CD14-positive monocyte (primary cell): ENCODE measurements around the gene CCDC106. TPM values are rescaled to one million over a fixed set of nuclear protein-coding genes. Genes with fewer than 3 reads are reported as not detected.

Source experiments
- DNase-seq, 3 donors: peaks; one replicate each; pipeline ENCODE4 v3.0.0-alpha.2; 2011 to 2022
- H2AFZ ChIP-seq: 2 replicates; pipeline ENCODE4 v1.6.0; 2012; ENCODE audit warnings: mild to moderate bottlenecking, low read depth, low read length, inconsistent platforms; ENCODE audit not compliant: insufficient read depth, poor library complexity, severe bottlenecking
- H3K27ac ChIP-seq, 2 donors: 1 replicate in 1 of 2; 2 replicates in 1 of 2; pipeline ENCODE4 v1.5.1; 2012 to 2013; ENCODE audit warnings: low read length in 2 of 2, control low read depth in 1 of 2, inconsistent platforms in 1 of 2, low read depth in 1 of 2, mild to moderate bottlenecking in 1 of 2
- H3K27me3 ChIP-seq, 2 donors: one replicate each; pipeline versions ENCODE4 v1.6.0 to v1.6.1; 2011 to 2013; ENCODE audit warnings: low read length in 2 of 2; ENCODE audit not compliant: control insufficient read depth in 2 of 2, insufficient read depth in 2 of 2
- H3K36me3 ChIP-seq, 2 donors: replicated peaks in 1 of 2; 1 replicate in 1 of 2; 2 replicates in 1 of 2; pipeline versions ENCODE4 v1.5.1 to v1.6.1; 2012 to 2013; ENCODE audit warnings: low read length in 2 of 2, control low read depth in 1 of 2, inconsistent platforms in 1 of 2, mild to moderate bottlenecking in 1 of 2; ENCODE audit not compliant: insufficient read depth in 2 of 2, control insufficient read depth in 1 of 2
- H3K4me1 ChIP-seq, 2 donors: 1 replicate in 1 of 2; 2 replicates in 1 of 2; pipeline versions ENCODE4 v1.5.1 to v1.6.1; 2012 to 2013; ENCODE audit warnings: low read length in 2 of 2, control low read depth in 1 of 2, inconsistent platforms in 1 of 2, mild to moderate bottlenecking in 1 of 2, moderate library complexity in 1 of 2; ENCODE audit not compliant: insufficient read depth in 2 of 2, control insufficient read depth in 1 of 2
- H3K4me2 ChIP-seq: replicated peaks from 2 replicates; pipeline ENCODE3; 2012; ENCODE audit warnings: low read length, moderate library complexity, mild to moderate bottlenecking; ENCODE audit not compliant: poor library complexity, severe bottlenecking; ENCODE audit errors: extremely low read depth
- H3K4me3 ChIP-seq, 3 experiments: fragments of 200-600 bp in 1 of 3; sonication (generic) in 1 of 3; replicated peaks in 1 of 3; 1 replicate in 2 of 3; 2 replicates in 1 of 3; pipeline ENCODE4 v1.5.1; 2011 to 2013; ENCODE audit warnings: low read length in 3 of 3, mild to moderate bottlenecking in 3 of 3, control low read depth in 2 of 3, low read depth in 2 of 3, inconsistent platforms in 1 of 3, moderate library complexity in 1 of 3
- H3K79me2 ChIP-seq: 2 replicates; pipeline ENCODE4 v1.6.0; 2012; ENCODE audit warnings: mild to moderate bottlenecking, control low read depth, inconsistent platforms, low read length, moderate library complexity; ENCODE audit not compliant: insufficient read depth
- H3K9ac ChIP-seq: 2 replicates; pipeline ENCODE4 v1.6.0; 2017; ENCODE audit warnings: low read length, mild to moderate bottlenecking; ENCODE audit not compliant: insufficient read depth, poor library complexity, severe bottlenecking
- H3K9me3 ChIP-seq, 2 donors: replicated peaks in 1 of 2; 1 replicate in 1 of 2; 2 replicates in 1 of 2; pipeline versions ENCODE4 v1.5.1 to v1.6.1; 2012 to 2013; ENCODE audit warnings: low read length in 2 of 2, control low read depth in 1 of 2; ENCODE audit not compliant: control insufficient read depth in 1 of 2, insufficient read depth in 1 of 2
- H4K20me1 ChIP-seq: 2 replicates; pipeline ENCODE4 v1.6.0; 2012; ENCODE audit warnings: mild to moderate bottlenecking, low read length, control low read depth, moderate library complexity; ENCODE audit not compliant: insufficient read depth
- H3K27ac Mint-ChIP-seq, 7 donors: one replicate each; pipeline ENCODE4 v1.8.0; 2020; ENCODE audit warnings: mild to moderate bottlenecking in 7 of 7, mixed read lengths in 7 of 7, moderate library complexity in 6 of 7, inconsistent platforms in 2 of 7
- H3K27me3 Mint-ChIP-seq, 3 donors: one replicate each; pipeline ENCODE4 v1.8.0; 2021 to 2022; ENCODE audit warnings: low read depth in 3 of 3, mild to moderate bottlenecking in 3 of 3, mixed read lengths in 3 of 3, moderate library complexity in 3 of 3, inconsistent platforms in 1 of 3
- H3K36me3 Mint-ChIP-seq, 2 donors: one replicate each; pipeline ENCODE4 v1.8.0; 2020; ENCODE audit warnings: mixed read lengths in 2 of 2, inconsistent platforms in 1 of 2, mild to moderate bottlenecking in 1 of 2
- H3K4me1 Mint-ChIP-seq: one replicate; pipeline ENCODE4 v1.8.0; 2020; ENCODE audit warnings: mild to moderate bottlenecking, mixed read lengths
- H3K4me3 Mint-ChIP-seq, 2 donors: one replicate each; pipeline ENCODE4 v1.8.0; 2020; ENCODE audit warnings: mild to moderate bottlenecking in 2 of 2, mixed read lengths in 2 of 2, moderate library complexity in 1 of 2
- H3K9me3 Mint-ChIP-seq, 7 donors: one replicate each; pipeline ENCODE4 v1.8.0; 2020 to 2022; ENCODE audit warnings: mixed read lengths in 7 of 7, mild to moderate bottlenecking in 6 of 7, moderate library complexity in 6 of 7, inconsistent platforms in 2 of 7
- WGBS: methylation state at CpG from one replicate; pipeline ENCODE4 v1.1.5; 2013; ENCODE audit warnings: missing lambda C conversion rate; ENCODE audit not compliant: insufficient coverage; 5-methylcytosine and 5-hydroxymethylcytosine counted together
- intact Hi-C, 2 donors: fragments of 100-400 bp; cut with micrococcal nuclease; formaldehyde crosslinking; loops; one replicate each; pipeline versions ENCODE4 v1.15.0 to v1.15.1; 2023
- polyA plus RNA-seq, 3 donors: library from polyadenylated mRNA; depleted of rRNA in 1 of 3; unstranded in 2 of 3; stranded (reverse) in 1 of 3; fragments of 300-500 nt in 2 of 3; fragments of >200 nt in 1 of 3; fragmentation: Illumina TruSeq in 2 of 3; gene quantifications; 1 replicate in 2 of 3; 2 replicates in 1 of 3; pipeline ENCODE4 v1.2.3, GENCODE V29; 2012 to 2021
- TF ChIP-seq, protein P1 (sequence below): fragments of 200-600 bp; IDR thresholded peaks from one replicate; pipeline ENCODE4 v1.8.0; 2022; ENCODE audit warnings: antibody characterized with exemption, mild to moderate bottlenecking

Gene CCDC106
- polyA plus RNA-seq, 3 donors = 0.74 to 2.4 (median 1.2) TPM

DNA sequence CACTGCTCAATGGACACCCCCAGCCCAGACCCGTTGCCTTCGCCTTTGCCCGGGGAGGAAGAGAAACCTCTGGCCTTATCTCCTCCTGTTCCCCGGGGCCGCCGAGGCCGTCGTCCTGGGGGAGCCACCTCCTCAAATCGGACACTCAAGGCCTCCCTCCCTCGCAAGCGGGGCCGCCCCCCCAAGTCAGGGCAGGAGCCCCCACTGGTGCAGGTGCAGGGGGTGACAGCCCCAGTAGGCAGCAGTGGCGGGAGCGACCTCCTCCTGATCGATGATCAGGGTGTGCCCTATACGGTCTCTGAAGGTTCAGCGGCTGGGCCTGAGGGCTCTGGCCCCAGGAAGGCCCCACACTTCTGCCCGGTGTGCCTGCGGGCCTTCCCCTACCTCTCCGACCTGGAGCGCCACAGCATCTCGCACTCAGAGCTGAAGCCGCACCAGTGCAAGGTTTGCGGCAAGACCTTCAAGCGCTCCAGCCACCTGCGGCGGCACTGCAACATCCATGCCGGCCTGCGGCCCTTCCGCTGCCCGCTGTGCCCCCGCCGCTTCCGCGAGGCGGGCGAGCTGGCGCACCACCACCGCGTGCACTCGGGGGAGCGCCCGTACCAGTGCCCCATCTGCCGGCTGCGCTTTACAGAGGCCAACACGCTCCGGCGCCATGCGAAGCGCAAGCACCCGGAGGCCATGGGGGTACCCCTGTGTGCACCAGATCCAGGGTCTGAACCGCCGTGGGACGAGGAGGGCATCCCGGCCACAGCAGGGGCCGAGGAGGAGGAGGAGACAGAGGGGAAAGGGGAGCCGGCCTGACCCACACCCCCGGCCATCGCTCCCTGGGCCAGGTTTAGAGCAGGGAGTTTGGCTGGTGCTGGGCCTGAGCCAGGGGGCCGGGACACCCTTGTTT lies 45.7 kb upstream of the CCDC106 start:
- Histone ChIP-seq H3K9ac (no peak overlapping the region), H3K4me2 (no peak overlapping the region), H4K20me1 (peaks cover 11% of the 10 kb centered on the region), H3K36me3 (peaks cover 1 to 21% of the 10 kb centered on the region in 2 donors), H3K4me1 (peaks cover 34 to 57% of the 10 kb centered on the region in 2 donors), H3K27ac (no peak overlapping the region), H3K9me3 (no peaks in the 10 kb centered on the region), H2AFZ (no peak overlapping the region), H3K79me2 (peaks cover 59% of the 10 kb centered on the region), H3K4me3 (no peak overlapping the region), H3K27me3 (no peaks in the 10 kb centered on the region)
- Mint-ChIP-seq H3K27ac (peak overlapping the region in 2 of 7 donors; percentile 17 to 86), H3K9me3 (peaks cover 0 to 5% (median 0%) of the 10 kb centered on the region in 7 donors), H3K36me3 (peaks cover 5 to 14% of the 10 kb centered on the region in 2 donors), H3K4me3 (no peak overlapping the region), H3K27me3 (no peaks in the 10 kb centered on the region), H3K4me1 (peaks cover 46% of the 10 kb centered on the region)
- TF ChIP-seq, protein P1, sequence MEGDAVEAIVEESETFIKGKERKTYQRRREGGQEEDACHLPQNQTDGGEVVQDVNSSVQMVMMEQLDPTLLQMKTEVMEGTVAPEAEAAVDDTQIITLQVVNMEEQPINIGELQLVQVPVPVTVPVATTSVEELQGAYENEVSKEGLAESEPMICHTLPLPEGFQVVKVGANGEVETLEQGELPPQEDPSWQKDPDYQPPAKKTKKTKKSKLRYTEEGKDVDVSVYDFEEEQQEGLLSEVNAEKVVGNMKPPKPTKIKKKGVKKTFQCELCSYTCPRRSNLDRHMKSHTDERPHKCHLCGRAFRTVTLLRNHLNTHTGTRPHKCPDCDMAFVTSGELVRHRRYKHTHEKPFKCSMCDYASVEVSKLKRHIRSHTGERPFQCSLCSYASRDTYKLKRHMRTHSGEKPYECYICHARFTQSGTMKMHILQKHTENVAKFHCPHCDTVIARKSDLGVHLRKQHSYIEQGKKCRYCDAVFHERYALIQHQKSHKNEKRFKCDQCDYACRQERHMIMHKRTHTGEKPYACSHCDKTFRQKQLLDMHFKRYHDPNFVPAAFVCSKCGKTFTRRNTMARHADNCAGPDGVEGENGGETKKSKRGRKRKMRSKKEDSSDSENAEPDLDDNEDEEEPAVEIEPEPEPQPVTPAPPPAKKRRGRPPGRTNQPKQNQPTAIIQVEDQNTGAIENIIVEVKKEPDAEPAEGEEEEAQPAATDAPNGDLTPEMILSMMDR = no peak
- no peak for DNase-seq
- 98% methylated on average over 51 of the region's 60 CpGs for WGBS
- intact Hi-C loops = loop anchor here in 1 of 2 donors (10.0 kb wide), 1 partner anchor 198 kb away; the partner anchor contains the start of gene UBE2S

DNA sequence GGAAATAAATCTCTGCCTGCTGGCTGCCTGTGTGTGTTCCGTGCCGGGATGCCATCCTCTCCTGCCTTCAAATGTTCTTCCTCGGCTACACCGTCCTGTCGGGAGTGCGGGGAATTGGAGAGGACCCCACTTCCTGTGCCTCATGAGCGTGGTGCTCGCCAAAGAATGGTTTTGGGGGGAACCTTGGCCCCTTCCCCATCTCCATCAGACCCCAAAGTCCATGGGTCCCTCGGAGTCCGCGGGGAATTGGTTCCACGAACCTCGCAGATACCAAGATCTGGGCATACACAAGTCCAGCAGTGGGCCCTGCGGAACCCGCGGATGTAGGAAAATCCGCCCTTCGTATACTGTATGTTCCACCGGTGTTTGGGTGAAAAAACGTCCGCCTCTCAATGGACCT lies 44.9 kb upstream of the CCDC106 start:
- Mint-ChIP-seq H3K27me3 (no peaks in the 10 kb centered on the region), H3K4me3 (no peak overlapping the region), H3K9me3 (peaks cover 0 to 4% (median 0%) of the 10 kb centered on the region in 7 donors), H3K27ac (peak overlapping the region in 3 of 7 donors; percentile 63 to 77 (median 77)), H3K36me3 (peaks cover 9 to 21% of the 10 kb centered on the region in 2 donors), H3K4me1 (peaks cover 54% of the 10 kb centered on the region)
- H3K27me3 ChIP-seq = no peaks in the 10 kb centered on the region
- no peaks in the 10 kb centered on the region for H3K9me3 ChIP-seq
- H3K9ac ChIP-seq = no peak overlapping the region
- H2AFZ ChIP-seq = no peak overlapping the region
- no peak for DNase-seq
- 96% methylated on average over 14 of the region's 21 CpGs for WGBS
- peaks cover 15% of the 10 kb centered on the region for H4K20me1 ChIP-seq
- peaks cover 34 to 60% of the 10 kb centered on the region in 2 donors for H3K4me1 ChIP-seq
- H3K27ac ChIP-seq = no peak overlapping the region
- no peak overlapping the region for H3K4me2 ChIP-seq
- peaks cover 0 to 25% of the 10 kb centered on the region in 2 donors for H3K36me3 ChIP-seq
- H3K4me3 ChIP-seq = no peak overlapping the region
- intact Hi-C loops = loop anchor here in 1 of 2 donors (10.0 kb wide), 1 partner anchor 198 kb away; the partner anchor contains the start of gene UBE2S
- TF ChIP-seq, protein P1 = no peak
- H3K79me2 ChIP-seq = peaks cover 63% of the 10 kb centered on the region
